Bronchial epithelial cell (primary cell): ENCODE measurements around the gene DPP6. TPM values are rescaled to one million over a fixed set of nuclear protein-coding genes. Genes with fewer than 3 reads are reported as not detected.

Source experiments
- DNase-seq: peaks from one replicate; pipeline ENCODE4 v3.0.0-alpha.2; 2010; ENCODE audit warnings: low read depth
- FAIRE-seq: peaks from 2 replicates; lab custom pipeline; 2011; peaks lifted over from hg19 to GRCh38; lab: Jason Lieb, UNC
- H3K27me3 ChIP-seq: 2 replicates; pipeline ENCODE4 v1.5.1; 2011; ENCODE audit warnings: low read length; ENCODE audit not compliant: control insufficient read depth, insufficient read depth
- H3K36me3 ChIP-seq: 2 replicates; pipeline ENCODE4 v1.5.1; 2011; ENCODE audit warnings: low read length; ENCODE audit not compliant: control insufficient read depth, insufficient read depth
- H3K4me3 ChIP-seq: 2 replicates; pipeline ENCODE4 v1.5.1; 2011; ENCODE audit warnings: mild to moderate bottlenecking, low read depth, low read length, control low read depth
- total RNA-seq: library from RNA; depleted of rRNA; stranded (reverse); fragments of >200 nt; gene quantifications from 2 replicates; pipeline ENCODE4 v1.2.1, GENCODE V29; 2014
- TF ChIP-seq, protein P1 (sequence below): IDR thresholded peaks from 2 replicates; pipeline ENCODE4 v1.5.1; 2011; ENCODE audit warnings: mild to moderate bottlenecking, moderate library complexity, low read length, control low read depth, inconsistent platforms; ENCODE audit not compliant: insufficient read depth, severe bottlenecking

Gene DPP6
- total RNA-seq, 1 donor from 2014 or later: not detected

- no peak for FAIRE-seq
These were observed 165.6 kb downstream of the DPP6 start for GRCh38 chr7:154217688-154218340.

DNA sequence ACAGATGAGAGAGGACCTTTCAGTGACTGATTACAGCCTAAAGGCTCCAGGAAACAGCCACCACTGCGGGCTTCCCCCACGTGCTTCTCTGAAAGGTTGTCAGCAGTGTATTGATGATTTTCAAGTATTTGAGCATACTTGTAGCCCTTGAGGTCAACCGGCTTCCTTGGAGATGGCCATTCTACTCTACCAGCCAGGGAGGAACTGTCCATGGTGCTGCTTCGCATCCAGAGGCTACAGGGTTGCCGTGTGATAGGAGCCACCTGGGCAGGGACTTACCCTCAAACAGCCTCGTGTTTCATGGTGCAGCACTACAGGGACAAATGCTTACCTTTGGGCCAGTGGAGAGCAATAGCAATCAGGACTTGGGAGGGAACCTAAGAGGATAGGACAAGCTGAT lies 179.5 kb downstream of the DPP6 start:
- Histone ChIP-seq H3K36me3 (no peaks in the 10 kb centered on the region), H3K4me3 (no peak overlapping the region), H3K27me3 (no peaks in the 10 kb centered on the region)
- FAIRE-seq: peak; percentile 75
- DNase-seq: no peak
- TF ChIP-seq, protein P1, sequence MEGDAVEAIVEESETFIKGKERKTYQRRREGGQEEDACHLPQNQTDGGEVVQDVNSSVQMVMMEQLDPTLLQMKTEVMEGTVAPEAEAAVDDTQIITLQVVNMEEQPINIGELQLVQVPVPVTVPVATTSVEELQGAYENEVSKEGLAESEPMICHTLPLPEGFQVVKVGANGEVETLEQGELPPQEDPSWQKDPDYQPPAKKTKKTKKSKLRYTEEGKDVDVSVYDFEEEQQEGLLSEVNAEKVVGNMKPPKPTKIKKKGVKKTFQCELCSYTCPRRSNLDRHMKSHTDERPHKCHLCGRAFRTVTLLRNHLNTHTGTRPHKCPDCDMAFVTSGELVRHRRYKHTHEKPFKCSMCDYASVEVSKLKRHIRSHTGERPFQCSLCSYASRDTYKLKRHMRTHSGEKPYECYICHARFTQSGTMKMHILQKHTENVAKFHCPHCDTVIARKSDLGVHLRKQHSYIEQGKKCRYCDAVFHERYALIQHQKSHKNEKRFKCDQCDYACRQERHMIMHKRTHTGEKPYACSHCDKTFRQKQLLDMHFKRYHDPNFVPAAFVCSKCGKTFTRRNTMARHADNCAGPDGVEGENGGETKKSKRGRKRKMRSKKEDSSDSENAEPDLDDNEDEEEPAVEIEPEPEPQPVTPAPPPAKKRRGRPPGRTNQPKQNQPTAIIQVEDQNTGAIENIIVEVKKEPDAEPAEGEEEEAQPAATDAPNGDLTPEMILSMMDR: no peak

More at GRCh38 chr7:154217688-154218340, 165.6 kb downstream of the DPP6 start:
- DNase-seq: no peak
- H3K4me3 ChIP-seq: no peak overlapping the region
- H3K27me3 ChIP-seq: no peaks in the 10 kb centered on the region
- H3K36me3 ChIP-seq: no peaks in the 10 kb centered on the region
- TF ChIP-seq, protein P1: no peak

DNA sequence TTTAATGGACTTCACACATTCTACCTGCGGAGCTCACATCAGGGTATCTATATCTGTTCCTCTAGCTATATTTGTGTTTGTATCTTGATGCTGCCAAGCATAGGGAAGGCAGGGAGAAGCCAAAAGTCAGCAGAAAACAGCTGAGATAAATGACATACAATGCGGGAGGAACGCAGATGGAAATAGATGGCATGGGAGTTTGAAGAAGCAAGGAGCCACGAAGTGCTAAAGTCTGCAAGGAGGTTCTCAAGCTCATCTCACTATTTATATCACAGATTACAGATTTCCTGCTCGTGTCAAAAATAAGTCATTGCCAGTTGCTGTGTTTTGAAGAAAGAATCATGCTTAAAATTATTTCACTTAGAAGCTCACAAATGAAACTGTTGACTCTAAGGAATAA lies 180.5 kb downstream of the DPP6 start:
- FAIRE-seq: no peak

GRCh38 chr7:154241988-154242387 lies 189.8 kb downstream of the DPP6 start:
- TF ChIP-seq, protein P1: no peak
- H3K36me3 ChIP-seq: no peaks in the 10 kb centered on the region
- no peak overlapping the region for H3K4me3 ChIP-seq
- DNase-seq (no peak), FAIRE-seq (no peak)
- H3K27me3 ChIP-seq: no peaks in the 10 kb centered on the region

More for the DNA sequence above, 180.5 kb downstream of the DPP6 start:
- Histone ChIP-seq H3K27me3 (no peaks in the 10 kb centered on the region), H3K4me3 (no peak overlapping the region), H3K36me3 (no peaks in the 10 kb centered on the region)
- no peak for DNase-seq
- TF ChIP-seq, protein P1: no peak

- TF ChIP-seq, protein P1: no peak
- no peak for DNase-seq
- no peak overlapping the region for H3K4me3 ChIP-seq
- FAIRE-seq: no peak
- no peaks in the 10 kb centered on the region for H3K27me3 ChIP-seq
- H3K36me3 ChIP-seq: no peaks in the 10 kb centered on the region
These were observed 190.5 kb downstream of the DPP6 start for GRCh38 chr7:154242709-154243108.

DNA sequence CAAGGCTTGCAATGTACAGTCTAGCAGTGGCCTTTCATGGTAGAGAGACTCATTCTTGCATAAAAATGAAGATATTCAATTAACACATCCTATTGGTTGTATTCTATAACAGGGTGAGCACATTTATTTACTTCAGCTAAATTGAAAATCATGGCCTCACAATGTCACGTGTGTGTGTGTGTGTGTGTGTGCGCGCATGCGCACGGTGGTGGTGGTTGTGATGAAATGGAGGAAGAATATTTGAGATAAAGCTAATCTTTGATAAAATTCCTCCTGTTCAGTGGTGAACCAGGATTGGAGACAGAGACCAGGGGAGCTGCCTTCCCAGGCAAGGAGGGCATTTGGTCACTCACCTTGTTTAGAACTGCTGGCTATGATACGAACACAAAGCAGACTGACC lies 199.8 kb downstream of the DPP6 start:
- H3K4me3 ChIP-seq: no peak overlapping the region
- no peaks in the 10 kb centered on the region for H3K36me3 ChIP-seq
- TF ChIP-seq, protein P1: no peak
- H3K27me3 ChIP-seq: no peaks in the 10 kb centered on the region
- no peak for FAIRE-seq
- DNase-seq: no peak
